Heart right ventricle (tissue), 16 donors: ENCODE data around the gene TC2N. TPM values are rescaled to one million over a fixed set of nuclear protein-coding genes. Genes with fewer than 3 reads are reported as not detected.

ENCODE experiments used
- ATAC-seq, 8 donors: fragments of 200-7000 bp; cut with Tn5 transposase; one replicate each; pipeline ENCODE4 v1.9.1; 2020; ENCODE audit warnings: mild to moderate bottlenecking in 8 of 8, moderate library complexity in 8 of 8, moderate number of reproducible peaks in 1 of 8
- DNase-seq, 2 donors: peaks; one replicate each; pipeline ENCODE4 v3.0.0-alpha.2; 2020
- H3K27ac ChIP-seq, 10 donors: fragments of 200-600 bp; sonication (generic) in 2 of 10; one replicate each; pipeline versions ENCODE4 v1.5.0 to v1.8.0; 2020 to 2022; ENCODE audit warnings: mild to moderate bottlenecking in 3 of 10
- H3K27me3 ChIP-seq, 7 donors: fragments of 200-600 bp; one replicate each; pipeline ENCODE4 v1.8.0; 2021 to 2022; ENCODE audit warnings: mild to moderate bottlenecking in 2 of 7
- H3K36me3 ChIP-seq, 9 donors: fragments of 200-600 bp; sonication (generic) in 1 of 9; one replicate each; pipeline versions ENCODE4 v1.5.0 to v1.8.0; 2020 to 2022; ENCODE audit warnings: mild to moderate bottlenecking in 2 of 9
- H3K4me1 ChIP-seq, 9 donors: fragments of 200-600 bp; sonication (generic) in 1 of 9; one replicate each; pipeline versions ENCODE4 v1.5.0 to v1.8.0; 2020 to 2022; ENCODE audit warnings: mild to moderate bottlenecking in 4 of 9
- H3K4me3 ChIP-seq, 10 donors: fragments of 200-600 bp; sonication (generic) in 2 of 10; one replicate each; pipeline versions ENCODE4 v1.5.0 to v1.8.0; 2020 to 2022; ENCODE audit warnings: mild to moderate bottlenecking in 7 of 10, moderate library complexity in 2 of 10
- H3K9me3 ChIP-seq, 11 donors: fragments of 200-600 bp in 10 of 11; sonication (generic) in 2 of 11; one replicate each; pipeline versions ENCODE4 v1.5.0 to v1.8.0; 2013 to 2022; ENCODE audit warnings: mild to moderate bottlenecking in 2 of 11, control low read depth in 1 of 11, moderate library complexity in 1 of 11
- CTCF ChIP-seq, 9 donors: fragments of 200-600 bp; sonication (generic) in 2 of 9; IDR thresholded peaks; one replicate each; pipeline versions ENCODE4 v1.5.0 to v1.8.0; 2021 to 2022; ENCODE audit warnings: antibody characterized with exemption in 9 of 9, mild to moderate bottlenecking in 5 of 9, moderate library complexity in 1 of 9
- WGBS, 2 donors: extraction: QIAGEN DNeasy Blood & Tissue Kit; methylation state at CpG; one replicate each; pipeline ENCODE4 v1.1.7; 2013; ENCODE audit warnings: inconsistent platforms in 1 of 2; 5-methylcytosine and 5-hydroxymethylcytosine counted together
- intact Hi-C, 10 donors: fragments of 100-400 bp; cut with DNase I; formaldehyde crosslinking; loops; one replicate each; pipeline versions ENCODE4 v1.11.1 to v1.14.2; 2022
- polyA plus RNA-seq, 2 donors: library from polyadenylated mRNA; stranded (reverse); fragments of 200-250 nt; gene quantifications; one replicate each; pipeline ENCODE4 v1.2.3, GENCODE V29; 2013
- total RNA-seq, 10 donors: library from RNA; stranded (reverse); fragmentation: NEBNext Ultra II Directional in 3 of 10; extraction: Animal tissue kit (Norgen Biotek cat#: 25700) in 3 of 10; gene quantifications; one replicate each; pipeline versions ENCODE4 v1.2.1 to v1.2.4, GENCODE V29; 2021 to 2023
- donor health status: Arrhythmogenic right ventricular cardiomyopathy.
- donor health status: ischemic (EF 13 %, LVEDD 7.1; RV severe dilation, severe dysfunction).
- donor health status: healthy with polysubstance abuse.
- donor health status: DM: no; HTN: yes; CAD: no.
- donor health status: DM: no; HTN: no; CAD: no.
- donor health status: ischemic (EF 25% LVEDD 6.9; RV normal size, moderate dysfunction).
- donor health status: ischemic (EF 25% LVEDD 5.7; RV mildly dilated, moderate dysfunction).
- donor health status: healthy.
- donor health status: DM: yes; HTN: yes; CAD: no.
- donor health status: Ischemic cardiomyopathy.
- donor health status: ischemic (EF 35%, LVEDD 5.7; RV mildly dilated, moderate dysfunction).
- donor health status: nonischemic (EF 11% LVEDD 7.7; RV severe dilation, severe dysfunction).
- donor health status: DM: yes; HTN: yes; CAD: no.
- donor health status: PGD.
- donor health status: ischemic (EF 29% LVEDD 5.4; RV normal size, mild dysfunction).
- donor health status: nonischemic (EF 23%, LVEDD 6.1; RV moderate dilation, normal function).

Gene TC2N
- total and polyA plus RNA-seq, 12 donors = 1.8 to 12.4 (median 3.8) TPM

GRCh38 chr14:91882369-91882768 lies 15.0 kb upstream of the TC2N start:
- 58 to 65% methylated on average over 5 of the region's 5 CpGs for WGBS, 2 donors
- TF ChIP-seq CTCF (IDR thresholded peaks at IDR 0.05) = no peak

GRCh38 chr14:91879196-91879595 lies 11.9 kb upstream of the TC2N start:
- Histone ChIP-seq H3K27me3 (peaks cover 0 to 8% (median 0%) of the 10 kb centered on the region in 7 donors), H3K9me3 (no peaks in the 10 kb centered on the region), H3K4me3 (no peak overlapping the region), H3K4me1 (peaks cover 0 to 21% (median 6%) of the 10 kb centered on the region in 9 donors), H3K27ac (no peak overlapping the region), H3K36me3 (peaks cover 0 to 61% (median 0%) of the 10 kb centered on the region in 9 donors)
- TF ChIP-seq CTCF (IDR thresholded peaks at IDR 0.05) = no peak
- intact Hi-C loops = no loop called here
- peak in 1 of 8 donors; percentile 10 for ATAC-seq
- no peak for DNase-seq
- WGBS, 2 donors = 78% methylated on average over 6 of the region's 6 CpGs

More at GRCh38 chr14:91882369-91882768, 15.0 kb upstream of the TC2N start:
- intact Hi-C loops = no loop called here
- Histone ChIP-seq H3K27ac (peak overlapping the region in 4 of 10 donors; percentile 22 to 67 (median 42)), H3K9me3 (no peaks in the 10 kb centered on the region), H3K4me3 (no peak overlapping the region), H3K4me1 (peaks cover 0 to 36% (median 12%) of the 10 kb centered on the region in 9 donors), H3K27me3 (peaks cover 0 to 6% (median 0%) of the 10 kb centered on the region in 7 donors), H3K36me3 (peaks cover 0 to 31% (median 0%) of the 10 kb centered on the region in 9 donors)
- ATAC-seq (no peak), DNase-seq (no peak)

- no peak for TF ChIP-seq CTCF (IDR thresholded peaks at IDR 0.05)
- peaks cover 0 to 6% (median 0%) of the 10 kb centered on the region in 7 donors for H3K27me3 ChIP-seq
- no peak overlapping the region for H3K27ac ChIP-seq
- H3K9me3 ChIP-seq = no peaks in the 10 kb centered on the region
- H3K36me3 ChIP-seq = peaks cover 0 to 65% (median 0%) of the 10 kb centered on the region in 9 donors
- H3K4me1 ChIP-seq = peaks cover 0 to 20% (median 6%) of the 10 kb centered on the region in 9 donors
- intact Hi-C loops = no loop called here
- H3K4me3 ChIP-seq = no peak overlapping the region
- WGBS, 2 donors = 93 to 95% methylated on average over 5 of the region's 5 CpGs
- no peak for DNase-seq
- ATAC-seq = no peak
Observed at GRCh38 chr14:91878274-91878673, 10.9 kb upstream of the TC2N start.

- no peak for TF ChIP-seq CTCF (IDR thresholded peaks at IDR 0.05)
- no peak for DNase-seq
- intact Hi-C loops = no loop called here
- peaks cover 0 to 6% (median 0%) of the 10 kb centered on the region in 7 donors for H3K27me3 ChIP-seq
- H3K36me3 ChIP-seq = peaks cover 0 to 65% (median 0%) of the 10 kb centered on the region in 9 donors
- H3K4me1 ChIP-seq = peaks cover 0 to 20% (median 10%) of the 10 kb centered on the region in 9 donors
- H3K4me3 ChIP-seq = no peak overlapping the region
- no peaks in the 10 kb centered on the region for H3K9me3 ChIP-seq
- no peak overlapping the region for H3K27ac ChIP-seq
- 72 to 76% methylated on average over 13 of the region's 13 CpGs for WGBS, 2 donors
- no peak for ATAC-seq
Observed at GRCh38 chr14:91877376-91877915, 10.1 kb upstream of the TC2N start.
